H1 (cell line): ENCODE results near the gene SNX13. TPM values are rescaled to one million over a fixed set of nuclear protein-coding genes. Genes with fewer than 3 reads are reported as not detected.

Experiments
- CTCF ChIA-PET: fragments of 300-600 bp; sonication (Branson Sonifier 250); formaldehyde crosslinking; loops from one replicate; lab custom pipeline; 2021; ENCODE audit not compliant: partially characterized antibody; lab: Charles Lee
- POLR2A ChIA-PET: fragments of 300-600 bp; sonication (Branson Sonifier 250); formaldehyde crosslinking; loops from one replicate; lab custom pipeline; 2021; ENCODE audit warnings: inconsistent platforms; ENCODE audit not compliant: partially characterized antibody; lab: Charles Lee
- DNase-seq, 2 experiments: peaks; one replicate each; pipeline versions ENCODE4 v3.0.0 to v3.0.0-alpha.2; 2010 to 2022; ENCODE audit warnings: low spot score in 2 of 2, low read depth in 1 of 2, mixed read lengths in 1 of 2
- FAIRE-seq: peaks from 2 replicates; lab custom pipeline; 2011; peaks lifted over from hg19 to GRCh38; lab: Jason Lieb, UNC
- H2AFZ ChIP-seq: 2 replicates; pipeline ENCODE4 v1.8.1; 2012; ENCODE audit warnings: low read length, inconsistent platforms
- H2AK5ac ChIP-seq: 2 replicates; pipeline ENCODE4 v1.6.1; 2013; ENCODE audit warnings: low read depth, low read length
- H2BK120ac ChIP-seq: replicated peaks from 2 replicates; pipeline ENCODE3; 2013; ENCODE audit warnings: low read depth, low read length, inconsistent platforms
- H2BK12ac ChIP-seq: 2 replicates; pipeline ENCODE4 v1.6.1; 2013; ENCODE audit warnings: low read depth, low read length
- H2BK15ac ChIP-seq: 2 replicates; pipeline ENCODE4 v1.6.1; 2013; ENCODE audit warnings: low read length
- H2BK20ac ChIP-seq: 2 replicates; pipeline ENCODE4 v1.6.1; 2013; ENCODE audit warnings: low read length
- H2BK5ac ChIP-seq: 2 replicates; pipeline ENCODE4 v1.6.1; 2013; ENCODE audit warnings: low read depth, low read length
- H3K14ac ChIP-seq: 2 replicates; pipeline ENCODE4 v1.6.1; 2013; ENCODE audit warnings: inconsistent platforms; ENCODE audit not compliant: insufficient read length
- H3K18ac ChIP-seq: 2 replicates; pipeline ENCODE4 v1.6.1; 2013; ENCODE audit warnings: low read length; ENCODE audit errors: extremely low read depth
- H3K23ac ChIP-seq: 2 replicates; pipeline ENCODE4 v1.6.1; 2013; ENCODE audit warnings: inconsistent platforms; ENCODE audit not compliant: insufficient read length
- H3K23me2 ChIP-seq: 2 replicates; pipeline ENCODE4 v1.6.1; 2013; ENCODE audit warnings: low read depth, low read length
- H3K27ac ChIP-seq: 2 replicates; pipeline ENCODE4 v1.6.1; 2011; ENCODE audit warnings: low read depth, low read length, inconsistent platforms
- H3K27me3 ChIP-seq, 4 experiments: replicated peaks in 1 of 4; 1 replicate in 1 of 4; 2 replicates in 3 of 4; pipeline versions ENCODE4 v1.6.1 to v1.8.1; 2011 to 2013; ENCODE audit warnings: low read length in 3 of 4, mild to moderate bottlenecking in 3 of 4, inconsistent platforms in 2 of 4, mixed read lengths in 2 of 4, moderate library complexity in 1 of 4; ENCODE audit not compliant: control insufficient read depth in 3 of 4, insufficient read depth in 3 of 4; ENCODE audit errors: extremely low read depth in 1 of 4
- H3K36me3 ChIP-seq, 4 experiments: 2 replicates each; pipeline versions ENCODE4 v1.6.1 to v1.8.1; 2011 to 2013; ENCODE audit warnings: mild to moderate bottlenecking in 4 of 4, low read length in 3 of 4, moderate library complexity in 2 of 4, control low read depth in 1 of 4, inconsistent platforms in 1 of 4; ENCODE audit not compliant: insufficient read depth in 4 of 4, control insufficient read depth in 2 of 4
- H3K4ac ChIP-seq: replicated peaks from 2 replicates; pipeline ENCODE3; 2013; ENCODE audit warnings: low read length, low read depth, mixed read lengths, inconsistent platforms; ENCODE audit not compliant: insufficient read length
- H3K4me1 ChIP-seq, 4 experiments: replicated peaks in 1 of 4; 1 replicate in 1 of 4; 2 replicates in 3 of 4; pipeline versions ENCODE4 v1.6.1 to v1.8.1; 2011 to 2013; ENCODE audit warnings: low read length in 3 of 4, inconsistent platforms in 2 of 4, mixed read lengths in 1 of 4; ENCODE audit not compliant: insufficient read depth in 4 of 4, control insufficient read depth in 3 of 4
- H3K4me2 ChIP-seq, 2 experiments: 2 replicates each; pipeline versions ENCODE4 v1.6.1 to v1.8.1; 2011 to 2013; ENCODE audit warnings: low read depth in 2 of 2, low read length in 2 of 2, control low read depth in 1 of 2, inconsistent platforms in 1 of 2, mild to moderate bottlenecking in 1 of 2; ENCODE audit not compliant: insufficient read depth in 1 of 2
- H3K4me3 ChIP-seq, 4 experiments: fragments of 200-600, 300-600 bp in 1 of 4; sonication (generic), shearing (Covaris generic), sonication (Bioruptor Twin) in 1 of 4; 2 replicates each; pipeline versions ENCODE4 v1.5.1 to v1.8.1; 2011 to 2016; ENCODE audit warnings: low read length in 4 of 4, low read depth in 3 of 4, control low read depth in 2 of 4, inconsistent platforms in 2 of 4, mild to moderate bottlenecking in 2 of 4, mixed read lengths in 1 of 4, moderate library complexity in 1 of 4; ENCODE audit not compliant: insufficient read depth in 2 of 4; ENCODE audit errors: extremely low read depth in 1 of 4
- H3K56ac ChIP-seq: replicated peaks from 2 replicates; pipeline ENCODE3; 2013; ENCODE audit warnings: low read depth, mild to moderate bottlenecking, mixed read lengths, low read length, inconsistent platforms; ENCODE audit not compliant: insufficient read length
- H3K79me1 ChIP-seq: 2 replicates; pipeline ENCODE4 v1.6.1; 2013; ENCODE audit warnings: low read depth, low read length, control low read depth
- H3K79me2 ChIP-seq, 2 experiments: 2 replicates each; pipeline versions ENCODE4 v1.6.1 to v1.8.1; 2012 to 2013; ENCODE audit warnings: low read length in 2 of 2, mild to moderate bottlenecking in 2 of 2, inconsistent platforms in 1 of 2; ENCODE audit not compliant: insufficient read depth in 2 of 2, control insufficient read depth in 1 of 2
- H3K9ac ChIP-seq, 4 experiments: replicated peaks in 1 of 4; 1 replicate in 1 of 4; 2 replicates in 3 of 4; pipeline versions ENCODE4 v1.6.1 to v1.8.1; 2011 to 2013; ENCODE audit warnings: low read depth in 3 of 4, low read length in 3 of 4, control low read depth in 2 of 4, mild to moderate bottlenecking in 2 of 4, moderate library complexity in 2 of 4, inconsistent platforms in 1 of 4; ENCODE audit errors: extremely low read depth in 1 of 4
- H3K9me3 ChIP-seq, 2 experiments: 2 replicates each; pipeline versions ENCODE4 v1.6.1 to v1.8.1; 2012 to 2013; ENCODE audit warnings: mild to moderate bottlenecking in 2 of 2, moderate library complexity in 2 of 2, control low read depth in 1 of 2, inconsistent platforms in 1 of 2, low read depth in 1 of 2, low read length in 1 of 2, mixed read lengths in 1 of 2; ENCODE audit not compliant: insufficient read depth in 2 of 2
- H4K20me1 ChIP-seq, 2 experiments: replicated peaks in 1 of 2; 2 replicates each; pipeline versions ENCODE3 to v1.8.1; 2011 to 2013; ENCODE audit warnings: inconsistent platforms in 2 of 2, low read length in 2 of 2, mild to moderate bottlenecking in 1 of 2; ENCODE audit not compliant: insufficient read depth in 2 of 2, control insufficient read depth in 1 of 2
- H4K5ac ChIP-seq: 2 replicates; pipeline ENCODE4 v1.6.1; 2013; ENCODE audit warnings: low read length, low read depth, mixed read lengths, inconsistent platforms; ENCODE audit not compliant: insufficient read length
- H4K8ac ChIP-seq: 2 replicates; pipeline ENCODE4 v1.8.0; 2013; ENCODE audit warnings: mild to moderate bottlenecking, moderate library complexity, low read length, inconsistent platforms; ENCODE audit not compliant: insufficient read depth; ENCODE audit errors: extremely low read depth
- H4K91ac ChIP-seq: replicated peaks from 2 replicates; pipeline ENCODE3; 2013; ENCODE audit warnings: low read length, mixed read lengths, inconsistent platforms; ENCODE audit not compliant: insufficient read length
- CEBPB ChIP-seq: IDR thresholded peaks from 2 replicates; pipeline ENCODE4 v1.6.1; 2012; ENCODE audit warnings: low read depth, low read length
- POU5F1 ChIP-seq: IDR thresholded peaks from 2 replicates; pipeline ENCODE4 v1.6.1; 2011; ENCODE audit warnings: low read depth, mild to moderate bottlenecking, low read length, moderate library complexity
- SP1 ChIP-seq: IDR thresholded peaks from 2 replicates; pipeline ENCODE4 v1.6.1; 2011; ENCODE audit warnings: low read depth, low read length
- WGBS, 2 experiments: shearing (Covaris generic) in 1 of 2; methylation state at CpG; one replicate each; pipeline versions ENCODE4 v1.1.6 to v1.1.7; 2013 to 2015; ENCODE audit warnings: low lambda C conversion rate in 2 of 2, mixed read lengths in 2 of 2, inconsistent platforms in 1 of 2, low coverage in 1 of 2, missing lambda C conversion rate in 1 of 2; ENCODE audit not compliant: insufficient replicate concordance in 2 of 2, insufficient coverage in 1 of 2, insufficient read length in 1 of 2; ENCODE audit errors: extremely low coverage in 1 of 2, missing lambda C conversion rate in 1 of 2; 5-methylcytosine and 5-hydroxymethylcytosine counted together
- polyA plus RNA-seq, 7 experiments: library from polyadenylated mRNA; depleted of rRNA in 3 of 7; stranded (reverse) in 5 of 7; unstranded in 2 of 7; fragments of >200 nt in 5 of 7; fragments of 200-250 nt in 2 of 7; gene quantifications; 1 replicate in 5 of 7; 2 replicates in 1 of 7; 4 replicates in 1 of 7; pipeline versions ENCODE4 v1.2.1 to v1.2.3, GENCODE V29; 2011 to 2013; ENCODE audit warnings: missing spikeins in 2 of 7, mixed read lengths in 2 of 7
- total RNA-seq: library from RNA; stranded (reverse); fragmentation: NEBNext Ultra II Directional; extraction: Animal tissue kit (Norgen Biotek cat#: 25700); gene quantifications from 2 replicates; pipeline ENCODE4 v1.2.1, GENCODE V29; 2021
- TF ChIP-seq, protein P1 (sequence below): IDR thresholded peaks from 2 replicates; pipeline ENCODE4 v1.6.1; 2011; ENCODE audit warnings: low read depth, mild to moderate bottlenecking, low read length; ENCODE audit not compliant: insufficient read depth
- TF ChIP-seq, protein P2 (sequence below), 3 experiments: IDR thresholded peaks; 1 replicate in 2 of 3; 2 replicates in 1 of 3; pipeline versions ENCODE4 v1.5.1 to v1.6.1; 2011; ENCODE audit warnings: low read length in 3 of 3, mild to moderate bottlenecking in 3 of 3, inconsistent platforms in 2 of 3, low read depth in 1 of 3, moderate library complexity in 1 of 3; ENCODE audit not compliant: insufficient read depth in 1 of 3; ENCODE audit errors: control extremely low read depth in 1 of 3

Gene SNX13
- total and polyA plus RNA-seq, 2 of the 8 experiments (the other 6 are each of a cell fraction or from before 2014, with no cell fraction given), result 5.5 to 27.4 TPM

DNA sequence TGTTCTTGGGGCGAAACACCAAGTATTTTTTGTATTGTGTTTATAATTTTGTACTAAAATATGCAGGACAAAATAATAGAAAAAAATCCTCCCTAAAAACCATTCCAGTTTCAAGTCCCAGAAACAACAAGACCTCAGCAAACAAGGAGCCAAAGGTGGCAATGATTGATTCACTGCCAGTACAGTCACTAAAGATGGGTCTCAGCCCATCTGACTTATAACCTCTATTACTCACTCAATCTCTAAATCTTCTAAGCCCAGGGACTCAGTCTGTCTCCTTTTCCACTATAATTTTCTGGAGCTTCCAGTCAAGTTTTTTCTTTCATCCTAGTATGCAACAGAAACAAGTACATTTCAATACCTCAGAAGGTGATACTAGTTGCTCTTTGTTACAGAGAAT, 33.3 kb downstream of the SNX13 start:
- Histone ChIP-seq H4K5ac (no peak overlapping the region), H2AFZ (no peak overlapping the region), H3K23ac (no peak overlapping the region), H3K23me2 (no peaks in the 10 kb centered on the region), H3K4me1 (peaks cover 2 to 13% (median 6%) of the 10 kb centered on the region in 4 experiments; a peak in 5 of 7 replicates), H4K20me1 (peaks cover 0 to 3% of the 10 kb centered on the region in 2 experiments), H3K27ac (no peak overlapping the region), H3K14ac (no peak overlapping the region), H3K36me3 (no peaks in the 10 kb centered on the region), H3K4ac (no peak overlapping the region), H4K8ac (no peak overlapping the region), H3K27me3 (no peaks in the 10 kb centered on the region), H3K4me2 (no peak overlapping the region), H2BK15ac (no peak overlapping the region), H2BK20ac (no peak overlapping the region), H2AK5ac (no peak overlapping the region), H4K91ac (no peak overlapping the region), H2BK5ac (no peak overlapping the region), H3K56ac (no peak overlapping the region), H3K18ac (no peak overlapping the region), H3K9ac (no peak overlapping the region), H3K9me3 (no peaks in the 10 kb centered on the region; a peak in 1 of 4 replicates), H2BK120ac (no peak overlapping the region), H3K79me1 (no peaks in the 10 kb centered on the region), H2BK12ac (no peak overlapping the region), H3K79me2 (peaks cover 0 to 87% of the 10 kb centered on the region in 2 experiments; a peak in 2 of 4 replicates), H3K4me3 (no peak overlapping the region)
- ChIA-PET POLR2A (interaction anchor here (0.6 kb wide), 1 partner anchor 35 kb away, joined by 3 read pairs; no protein-coding TSS in a partner anchor), CTCF (interaction anchor here (1.2 kb wide), 2 partner anchors 43 to 137 kb away, joined by 3 to 4 read pairs; no protein-coding TSS in a partner anchor)
- DNase-seq (no peak), FAIRE-seq (no peak)
- 82% methylated on average over 1 of the region's 1 CpG; no CpG with 5 or more reads in 1 of the 2 experiments for WGBS, 2 experiments
- no peak for TF ChIP-seq CEBPB
- TF ChIP-seq, protein P1, sequence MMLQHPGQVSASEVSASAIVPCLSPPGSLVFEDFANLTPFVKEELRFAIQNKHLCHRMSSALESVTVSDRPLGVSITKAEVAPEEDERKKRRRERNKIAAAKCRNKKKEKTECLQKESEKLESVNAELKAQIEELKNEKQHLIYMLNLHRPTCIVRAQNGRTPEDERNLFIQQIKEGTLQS, result no peak
- TF ChIP-seq POU5F1, result no peak
- no peak for TF ChIP-seq SP1
- TF ChIP-seq, protein P2, sequence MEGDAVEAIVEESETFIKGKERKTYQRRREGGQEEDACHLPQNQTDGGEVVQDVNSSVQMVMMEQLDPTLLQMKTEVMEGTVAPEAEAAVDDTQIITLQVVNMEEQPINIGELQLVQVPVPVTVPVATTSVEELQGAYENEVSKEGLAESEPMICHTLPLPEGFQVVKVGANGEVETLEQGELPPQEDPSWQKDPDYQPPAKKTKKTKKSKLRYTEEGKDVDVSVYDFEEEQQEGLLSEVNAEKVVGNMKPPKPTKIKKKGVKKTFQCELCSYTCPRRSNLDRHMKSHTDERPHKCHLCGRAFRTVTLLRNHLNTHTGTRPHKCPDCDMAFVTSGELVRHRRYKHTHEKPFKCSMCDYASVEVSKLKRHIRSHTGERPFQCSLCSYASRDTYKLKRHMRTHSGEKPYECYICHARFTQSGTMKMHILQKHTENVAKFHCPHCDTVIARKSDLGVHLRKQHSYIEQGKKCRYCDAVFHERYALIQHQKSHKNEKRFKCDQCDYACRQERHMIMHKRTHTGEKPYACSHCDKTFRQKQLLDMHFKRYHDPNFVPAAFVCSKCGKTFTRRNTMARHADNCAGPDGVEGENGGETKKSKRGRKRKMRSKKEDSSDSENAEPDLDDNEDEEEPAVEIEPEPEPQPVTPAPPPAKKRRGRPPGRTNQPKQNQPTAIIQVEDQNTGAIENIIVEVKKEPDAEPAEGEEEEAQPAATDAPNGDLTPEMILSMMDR (IDR thresholded peaks at IDR 0.05; ENCODE audit: control extremely low read depth in 1 of 3, insufficient read depth in 1 of 3, low read depth in 1 of 3, low read length in 3 of 3), result no peak
